CD4-positive, alpha-beta T cell treated with Interleukin-6 at 100 ng/mL for 8 hours (primary cell): ENCODE measurements around the gene GGN.
A peak's percentile ranks its signal among the peaks of the same experiment; 100 is the strongest.
"Not testable (repeated sequence)": the region's sequence is repeated elsewhere in the genome, so short reads cannot be mapped to it uniquely, and the experiment has no call there.

Source experiments
- DNase-seq: peaks from one replicate; pipeline ENCODE4 v3.0.0-alpha.2; 2020; ENCODE audit warnings: mixed read lengths, low spot score

Gene GGN

GRCh38 chr19:38386971-38387549, 774 bp downstream of the GGN start:
- no peak for DNase-seq

- DNase-seq = no peak
These were observed 1.4 kb downstream of the GGN start for GRCh38 chr19:38386300-38386970.

GRCh38 chr19:38385804-38386257, 2.0 kb downstream of the GGN start:
- DNase-seq = no peak

- DNase-seq = no peak
These were observed 2.6 kb downstream of the GGN start for GRCh38 chr19:38385057-38385803.

- no peak for DNase-seq
These were observed 3.4 kb downstream of the GGN start for GRCh38 chr19:38384209-38385027.

GRCh38 chr19:38383743-38384142, 4.1 kb downstream of the GGN start:
- no peak for DNase-seq

- DNase-seq = no peak
These were observed 4.7 kb downstream of the GGN start for GRCh38 chr19:38383184-38383583.

GRCh38 chr19:38381138-38381537, 6.7 kb downstream of the GGN start:
- no peak for DNase-seq

- no peak for DNase-seq
These were observed 9.0 kb downstream of the GGN start for GRCh38 chr19:38378866-38379265.

GRCh38 chr19:38377052-38377451, 10.8 kb downstream of the GGN start:
- no peak for DNase-seq

- DNase-seq = no peak
These were observed 11.3 kb downstream of the GGN start for GRCh38 chr19:38376576-38376975.

- DNase-seq = no peak
These were observed 12.1 kb downstream of the GGN start for GRCh38 chr19:38375748-38376147.

- no peak for DNase-seq
These were observed 12.7 kb downstream of the GGN start for GRCh38 chr19:38375098-38375493.

GRCh38 chr19:38374332-38375097, 13.3 kb downstream of the GGN start, which contains the start of gene PSMD8:
PSMD8 (plus strand) TSS chr19:38374571; CDS start chr19:38374602, 31 bp downstream.
- peak; percentile 99 for DNase-seq

GRCh38 chr19:38373907-38374331, 13.9 kb downstream of the GGN start:
- no peak for DNase-seq

GRCh38 chr19:38371081-38371480, 16.8 kb downstream of the GGN start:
- no peak for DNase-seq

- no peak for DNase-seq
These were observed 17.5 kb downstream of the GGN start for GRCh38 chr19:38370299-38370698.

GRCh38 chr19:38369584-38369983, 18.2 kb downstream of the GGN start:
- DNase-seq = no peak

- DNase-seq = no peak
These were observed 20.8 kb downstream of the GGN start for GRCh38 chr19:38367041-38367440.

- DNase-seq = not testable (repeated sequence)
These were observed 24.7 kb downstream of the GGN start for GRCh38 chr19:38362946-38363688.
